NB4 (cell line): ENCODE data around the gene MBD5.

Experiments
- DNase-seq: peaks from one replicate; pipeline ENCODE4 v3.0.0; 2010; ENCODE audit warnings: low read depth
- H3K4me3 ChIP-seq: one replicate; pipeline ENCODE4 v1.5.1; 2011; ENCODE audit warnings: mild to moderate bottlenecking, low read depth, low read length, moderate library complexity
- MYC ChIP-seq: IDR thresholded peaks from 2 replicates; pipeline ENCODE4 v1.6.1; 2011; ENCODE audit warnings: low read depth, low read length
- POLR2A ChIP-seq: IDR thresholded peaks from 2 replicates; pipeline ENCODE4 v1.6.1; 2011; ENCODE audit warnings: mild to moderate bottlenecking; ENCODE audit not compliant: insufficient read length; ENCODE audit errors: extremely low read depth
- TF ChIP-seq, protein P1 (sequence below): IDR thresholded peaks from 2 replicates; pipeline ENCODE4 v1.6.1; 2011; ENCODE audit warnings: low read depth, low read length
- TF ChIP-seq, protein P2 (sequence below): IDR thresholded peaks from one replicate; pipeline ENCODE4 v1.5.1; 2012; ENCODE audit warnings: low read depth, low read length

Gene MBD5

DNA sequence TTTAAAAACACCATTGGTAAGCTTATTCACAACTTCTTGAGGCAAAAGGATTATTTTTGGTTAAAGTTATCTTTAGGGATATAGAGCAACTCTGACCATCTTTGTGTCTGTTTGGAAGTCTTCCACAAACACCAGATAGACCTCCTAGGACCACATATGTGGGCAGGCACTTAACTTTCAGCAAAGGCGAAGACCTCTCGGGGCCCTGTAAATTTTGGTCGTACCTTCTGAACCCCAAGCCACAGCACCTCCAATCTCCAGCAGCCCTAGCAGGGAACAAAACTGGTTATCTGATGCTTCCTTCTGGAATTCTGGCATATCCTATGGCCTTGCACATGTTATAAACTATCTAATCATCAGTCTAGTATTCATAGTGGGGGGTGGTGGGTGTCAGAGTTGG, 114.8 kb downstream of the MBD5 start:
- TF ChIP-seq, protein P1, sequence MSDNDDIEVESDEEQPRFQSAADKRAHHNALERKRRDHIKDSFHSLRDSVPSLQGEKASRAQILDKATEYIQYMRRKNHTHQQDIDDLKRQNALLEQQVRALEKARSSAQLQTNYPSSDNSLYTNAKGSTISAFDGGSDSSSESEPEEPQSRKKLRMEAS, result no peak
- TF ChIP-seq MYC (no peak), POLR2A (no peak)
- TF ChIP-seq, protein P2, sequence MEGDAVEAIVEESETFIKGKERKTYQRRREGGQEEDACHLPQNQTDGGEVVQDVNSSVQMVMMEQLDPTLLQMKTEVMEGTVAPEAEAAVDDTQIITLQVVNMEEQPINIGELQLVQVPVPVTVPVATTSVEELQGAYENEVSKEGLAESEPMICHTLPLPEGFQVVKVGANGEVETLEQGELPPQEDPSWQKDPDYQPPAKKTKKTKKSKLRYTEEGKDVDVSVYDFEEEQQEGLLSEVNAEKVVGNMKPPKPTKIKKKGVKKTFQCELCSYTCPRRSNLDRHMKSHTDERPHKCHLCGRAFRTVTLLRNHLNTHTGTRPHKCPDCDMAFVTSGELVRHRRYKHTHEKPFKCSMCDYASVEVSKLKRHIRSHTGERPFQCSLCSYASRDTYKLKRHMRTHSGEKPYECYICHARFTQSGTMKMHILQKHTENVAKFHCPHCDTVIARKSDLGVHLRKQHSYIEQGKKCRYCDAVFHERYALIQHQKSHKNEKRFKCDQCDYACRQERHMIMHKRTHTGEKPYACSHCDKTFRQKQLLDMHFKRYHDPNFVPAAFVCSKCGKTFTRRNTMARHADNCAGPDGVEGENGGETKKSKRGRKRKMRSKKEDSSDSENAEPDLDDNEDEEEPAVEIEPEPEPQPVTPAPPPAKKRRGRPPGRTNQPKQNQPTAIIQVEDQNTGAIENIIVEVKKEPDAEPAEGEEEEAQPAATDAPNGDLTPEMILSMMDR, result no peak
- no peak for DNase-seq
- H3K4me3 ChIP-seq, result no peak overlapping the region

GRCh38 chr2:148136441-148136840, 115.5 kb downstream of the MBD5 start:
- TF ChIP-seq, protein P2, result no peak
- TF ChIP-seq POLR2A (no peak), MYC (no peak)
- TF ChIP-seq, protein P1, result no peak
- DNase-seq, result no peak
- H3K4me3 ChIP-seq, result no peak overlapping the region

- no peak for DNase-seq
- H3K4me3 ChIP-seq, result no peak overlapping the region
- TF ChIP-seq, protein P1, result no peak
- TF ChIP-seq, protein P2, result no peak
- no peak for TF ChIP-seq MYC
- TF ChIP-seq POLR2A, result no peak
These were observed 141.1 kb downstream of the MBD5 start for GRCh38 chr2:148161909-148162435.

GRCh38 chr2:148162871-148163270, 142.0 kb downstream of the MBD5 start:
- no peak overlapping the region for H3K4me3 ChIP-seq
- TF ChIP-seq, protein P2, result no peak
- TF ChIP-seq, protein P1, result no peak
- no peak for DNase-seq

DNA sequence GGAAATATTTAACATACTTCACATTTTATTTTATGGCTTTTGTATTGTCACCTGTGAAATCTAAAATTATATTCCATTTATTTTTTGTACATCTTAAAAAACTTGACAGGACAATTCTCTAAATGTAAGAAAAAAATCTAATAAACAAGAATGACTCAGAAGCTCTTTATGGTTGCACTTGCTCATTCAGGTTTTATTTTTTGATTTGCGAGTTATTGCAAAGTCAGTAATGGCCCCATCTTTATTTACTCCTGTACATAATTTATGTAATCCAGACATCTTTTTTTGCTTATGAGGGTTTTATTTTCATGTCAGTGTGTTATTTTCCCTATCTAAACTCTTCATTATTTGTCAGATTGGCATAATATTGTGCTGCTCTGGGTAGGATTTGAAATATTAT, 145.1 kb downstream of the MBD5 start:
- no peak overlapping the region for H3K4me3 ChIP-seq
- DNase-seq, result no peak
- no peak for TF ChIP-seq MYC
- TF ChIP-seq, protein P2, result no peak
- TF ChIP-seq, protein P1, result no peak

DNA sequence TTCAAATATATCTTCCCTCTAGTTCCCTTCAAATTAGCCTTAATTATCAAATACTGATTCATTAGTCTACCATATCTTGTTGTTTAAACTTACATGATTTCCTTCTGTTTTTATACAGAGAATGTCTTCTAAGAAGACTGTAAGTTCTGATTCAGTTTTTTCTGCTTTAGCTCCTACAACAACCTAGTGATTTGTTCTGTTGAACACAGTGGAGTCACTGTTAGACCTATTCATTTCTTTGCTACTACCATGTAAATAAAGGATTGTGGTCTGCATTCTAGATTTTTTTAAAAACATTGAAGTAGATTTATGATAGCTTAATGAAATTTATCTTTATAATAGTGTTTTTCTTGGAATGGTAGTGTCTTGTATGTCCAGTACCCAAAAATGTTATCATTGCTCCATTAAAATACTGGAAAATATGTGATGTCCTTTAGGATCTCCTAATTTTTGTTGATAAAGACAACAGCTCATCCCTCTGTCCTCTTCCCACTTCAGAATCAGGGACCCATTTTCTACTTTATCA, 146.4 kb downstream of the MBD5 start:
- H3K4me3 ChIP-seq, result no peak overlapping the region
- TF ChIP-seq, protein P1, result no peak
- TF ChIP-seq MYC (no peak), POLR2A (no peak)
- TF ChIP-seq, protein P2, result no peak
- no peak for DNase-seq
